Measurements from ENCODE around the gene WDFY2.

DNA sequence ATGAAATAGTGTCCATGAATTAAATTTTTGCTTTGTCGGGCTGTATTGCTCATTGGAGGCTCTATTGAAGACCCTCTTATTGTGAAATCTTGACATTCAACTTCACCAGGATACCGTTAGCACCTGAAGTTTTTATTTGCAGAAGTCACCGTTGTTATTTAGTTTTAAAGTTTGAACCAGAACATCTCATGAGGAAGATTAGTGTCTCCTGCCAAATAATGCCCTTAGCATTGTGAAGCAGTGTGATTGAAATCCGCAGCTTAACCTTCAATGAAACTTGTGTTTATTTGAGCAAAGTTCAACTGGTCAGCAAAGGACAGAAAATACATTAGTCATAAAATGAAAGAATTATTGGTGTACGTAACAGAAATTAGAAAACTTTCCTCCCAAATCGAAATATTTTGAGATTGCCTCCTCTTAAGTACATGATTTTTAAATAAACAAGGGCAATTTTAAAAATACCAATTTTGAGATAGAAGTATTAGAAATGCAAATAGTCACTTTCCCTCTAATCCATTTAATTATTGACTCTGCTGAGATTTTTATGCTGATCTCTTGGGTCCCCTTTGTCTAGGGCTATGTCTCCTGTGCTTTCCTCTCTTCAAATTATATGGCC is 84.4 kb downstream of the WDFY2 start:
- TF ChIP-seq EZH2phosphoT487 (IDR thresholded peaks at IDR 0.05; ENCODE audit: low read depth), result no peak
- TF ChIP-seq, protein P1, sequence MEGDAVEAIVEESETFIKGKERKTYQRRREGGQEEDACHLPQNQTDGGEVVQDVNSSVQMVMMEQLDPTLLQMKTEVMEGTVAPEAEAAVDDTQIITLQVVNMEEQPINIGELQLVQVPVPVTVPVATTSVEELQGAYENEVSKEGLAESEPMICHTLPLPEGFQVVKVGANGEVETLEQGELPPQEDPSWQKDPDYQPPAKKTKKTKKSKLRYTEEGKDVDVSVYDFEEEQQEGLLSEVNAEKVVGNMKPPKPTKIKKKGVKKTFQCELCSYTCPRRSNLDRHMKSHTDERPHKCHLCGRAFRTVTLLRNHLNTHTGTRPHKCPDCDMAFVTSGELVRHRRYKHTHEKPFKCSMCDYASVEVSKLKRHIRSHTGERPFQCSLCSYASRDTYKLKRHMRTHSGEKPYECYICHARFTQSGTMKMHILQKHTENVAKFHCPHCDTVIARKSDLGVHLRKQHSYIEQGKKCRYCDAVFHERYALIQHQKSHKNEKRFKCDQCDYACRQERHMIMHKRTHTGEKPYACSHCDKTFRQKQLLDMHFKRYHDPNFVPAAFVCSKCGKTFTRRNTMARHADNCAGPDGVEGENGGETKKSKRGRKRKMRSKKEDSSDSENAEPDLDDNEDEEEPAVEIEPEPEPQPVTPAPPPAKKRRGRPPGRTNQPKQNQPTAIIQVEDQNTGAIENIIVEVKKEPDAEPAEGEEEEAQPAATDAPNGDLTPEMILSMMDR (IDR thresholded peaks at IDR 0.05; ENCODE audit: low read depth, low read length), result no peak
